GM10266 (cell line): Measurements from ENCODE around the gene EFEMP1.

Source experiments
- DNase-seq: peaks from one replicate; pipeline ENCODE4 v3.0.0; 2012; ENCODE audit errors: extremely low spot score
- TF ChIP-seq, protein P1 (sequence below): IDR thresholded peaks from 2 replicates; pipeline ENCODE4 v1.5.1; 2012; ENCODE audit warnings: mild to moderate bottlenecking, low read depth; ENCODE audit not compliant: control insufficient read depth, insufficient read depth; ENCODE audit errors: missing control alignments

EFEMP1 gene

DNA sequence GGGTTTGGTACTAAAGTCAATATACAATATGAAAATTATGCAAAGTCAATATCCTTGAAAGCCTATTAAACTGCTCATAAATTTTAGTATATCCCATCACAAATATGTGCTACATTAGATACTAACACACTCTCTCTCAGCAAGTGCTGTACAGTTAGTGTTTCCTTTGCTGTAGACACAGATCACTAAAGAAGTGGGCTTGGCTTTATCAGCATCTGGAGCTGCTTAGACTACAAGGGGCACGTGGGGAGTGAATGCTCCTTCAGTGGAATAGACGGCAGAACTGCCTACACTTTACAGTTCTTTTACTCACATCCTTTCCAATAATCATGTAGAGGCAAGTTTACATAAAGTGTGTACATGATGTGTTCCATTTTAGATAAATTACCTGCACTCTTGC lies 26.0 kb upstream of the EFEMP1 start:
- DNase-seq = no peak
- TF ChIP-seq, protein P1, sequence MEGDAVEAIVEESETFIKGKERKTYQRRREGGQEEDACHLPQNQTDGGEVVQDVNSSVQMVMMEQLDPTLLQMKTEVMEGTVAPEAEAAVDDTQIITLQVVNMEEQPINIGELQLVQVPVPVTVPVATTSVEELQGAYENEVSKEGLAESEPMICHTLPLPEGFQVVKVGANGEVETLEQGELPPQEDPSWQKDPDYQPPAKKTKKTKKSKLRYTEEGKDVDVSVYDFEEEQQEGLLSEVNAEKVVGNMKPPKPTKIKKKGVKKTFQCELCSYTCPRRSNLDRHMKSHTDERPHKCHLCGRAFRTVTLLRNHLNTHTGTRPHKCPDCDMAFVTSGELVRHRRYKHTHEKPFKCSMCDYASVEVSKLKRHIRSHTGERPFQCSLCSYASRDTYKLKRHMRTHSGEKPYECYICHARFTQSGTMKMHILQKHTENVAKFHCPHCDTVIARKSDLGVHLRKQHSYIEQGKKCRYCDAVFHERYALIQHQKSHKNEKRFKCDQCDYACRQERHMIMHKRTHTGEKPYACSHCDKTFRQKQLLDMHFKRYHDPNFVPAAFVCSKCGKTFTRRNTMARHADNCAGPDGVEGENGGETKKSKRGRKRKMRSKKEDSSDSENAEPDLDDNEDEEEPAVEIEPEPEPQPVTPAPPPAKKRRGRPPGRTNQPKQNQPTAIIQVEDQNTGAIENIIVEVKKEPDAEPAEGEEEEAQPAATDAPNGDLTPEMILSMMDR = no peak

GRCh38 chr2:55949211-55949610 lies 25.6 kb upstream of the EFEMP1 start:
- TF ChIP-seq, protein P1 = no peak
- DNase-seq = no peak

DNA sequence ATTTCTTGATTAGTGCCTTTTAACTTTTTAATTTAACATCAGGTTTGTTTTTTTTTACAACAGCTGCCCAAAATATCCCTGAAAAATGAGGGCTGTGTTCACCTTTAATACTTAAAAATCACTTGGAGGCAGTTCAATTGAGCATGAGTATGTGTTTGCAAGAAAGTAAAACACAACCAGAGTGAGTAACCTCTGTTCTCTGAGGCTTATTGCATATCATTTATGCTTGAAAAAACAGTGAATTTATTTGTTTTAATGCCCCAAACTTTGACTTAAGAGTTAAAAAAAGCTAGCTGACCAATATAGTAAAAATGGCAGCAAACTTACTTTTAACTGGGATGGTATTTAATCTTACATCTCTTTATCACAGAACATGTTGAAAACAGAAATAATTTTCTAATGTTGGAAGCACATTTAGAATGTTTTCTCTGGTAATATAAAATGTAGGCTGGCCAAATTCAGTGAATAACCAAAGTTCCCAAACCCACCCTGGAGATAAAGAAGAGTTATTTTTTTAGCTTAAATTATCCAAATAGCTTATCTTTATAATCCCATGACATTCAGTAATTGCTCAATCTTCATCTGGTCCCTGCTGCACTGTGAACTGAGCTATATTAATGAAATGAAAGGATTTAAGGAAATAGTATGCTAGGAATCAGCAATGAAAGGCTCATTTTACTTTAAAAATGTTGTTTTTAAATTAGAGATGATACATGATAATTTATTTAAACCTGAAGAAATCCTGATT lies 24.8 kb upstream of the EFEMP1 start:
- TF ChIP-seq, protein P1 = no peak
- DNase-seq = no peak

GRCh38 chr2:55947752-55948151 lies 24.2 kb upstream of the EFEMP1 start:
- DNase-seq = no peak

DNA sequence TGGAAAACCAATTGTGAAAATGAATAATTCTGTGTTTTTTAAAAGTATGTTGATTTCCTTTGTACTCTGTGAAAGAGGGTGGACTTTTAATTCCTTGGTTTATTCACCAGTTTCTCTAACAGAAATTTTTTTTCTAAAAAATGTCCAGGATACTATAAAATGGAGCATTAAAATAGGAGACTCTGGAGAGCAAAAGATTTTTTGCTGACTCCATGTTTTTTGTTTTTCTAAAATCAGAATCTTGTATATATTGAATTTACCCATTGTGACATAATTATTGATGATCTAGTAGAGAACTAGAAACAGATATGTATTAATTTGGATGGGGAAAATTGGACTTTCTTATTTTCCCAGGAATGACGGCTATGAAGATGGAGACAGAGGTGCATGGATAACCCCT lies 23.2 kb upstream of the EFEMP1 start:
- no peak for DNase-seq
- TF ChIP-seq, protein P1 = no peak

More at GRCh38 chr2:55947752-55948151, 24.2 kb upstream of the EFEMP1 start:
- TF ChIP-seq, protein P1 = no peak

GRCh38 chr2:55943466-55943865 lies 19.9 kb upstream of the EFEMP1 start:
- DNase-seq = no peak
- TF ChIP-seq, protein P1 = no peak

DNA sequence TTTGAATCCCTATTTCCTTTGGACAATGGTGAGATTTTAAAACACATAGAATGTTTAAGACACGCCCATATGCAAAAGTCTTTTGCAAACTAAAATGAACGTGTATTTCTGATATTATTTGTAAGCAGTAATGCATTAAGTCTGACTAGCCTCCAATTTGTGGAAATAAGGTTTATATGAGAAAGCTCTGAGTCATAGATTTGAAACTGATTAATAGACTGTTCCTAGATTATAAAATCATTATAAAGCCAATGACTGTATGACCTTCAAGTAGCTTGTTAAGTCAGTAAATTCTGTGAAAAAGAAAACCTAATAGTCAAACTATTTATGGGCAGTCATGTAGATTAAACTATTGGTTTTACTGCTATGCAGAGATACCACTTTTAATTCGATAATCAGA lies 12.8 kb upstream of the EFEMP1 start:
- DNase-seq = no peak
- TF ChIP-seq, protein P1 = no peak
